Transverse colon (tissue), 4 donors: ENCODE measurements around the gene PRTFDC1.

Experiments used
- EP300 ChIP-seq: sonication (generic); formaldehyde crosslinking; IDR thresholded peaks from one replicate; pipeline ENCODE4 v1.6.1; 2017; ENCODE audit warnings: antibody characterized with exemption, low read depth
- POLR2A ChIP-seq: fragments of 450-650 bp; IDR thresholded peaks from one replicate; pipeline ENCODE4 v1.6.1; 2016; ENCODE audit warnings: antibody characterized with exemption, mild to moderate bottlenecking, moderate library complexity
- POLR2AphosphoS5 ChIP-seq, 3 donors: sonication (generic); formaldehyde crosslinking; IDR thresholded peaks; one replicate each; pipeline ENCODE4 v1.6.1; 2016; ENCODE audit warnings: antibody characterized with exemption in 3 of 3
- TF ChIP-seq, protein P1 (sequence below), 5 experiments: fragments of 200-600 bp in 3 of 5; fragments of 450-650 bp in 2 of 5; sonication (generic) in 3 of 5; IDR thresholded peaks; 1 replicate in 2 of 5; 2 replicates in 3 of 5; pipeline ENCODE4 v1.5.1; 2016 to 2017; ENCODE audit warnings: antibody characterized with exemption in 5 of 5, inconsistent platforms in 3 of 5, mild to moderate bottlenecking in 2 of 5, moderate library complexity in 1 of 5

DNA sequence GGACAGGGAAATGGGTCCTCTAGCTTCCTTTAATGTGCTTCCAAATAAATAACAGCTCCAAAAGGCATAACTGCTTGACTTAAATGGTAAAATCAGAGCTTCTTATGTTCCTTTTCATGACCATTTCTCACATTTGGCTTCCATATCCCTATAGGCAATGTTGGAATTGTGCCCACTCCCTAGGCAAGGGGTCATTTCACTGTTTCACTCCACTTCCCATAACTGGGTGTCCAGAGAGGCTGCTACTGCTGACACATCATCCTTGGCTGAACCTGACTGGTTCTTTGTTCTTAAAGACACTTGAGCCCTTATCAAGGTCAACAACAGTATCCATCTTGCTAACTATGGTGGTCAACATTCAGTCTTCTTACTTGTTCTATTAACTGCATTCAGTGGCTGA is 37.1 kb downstream of the PRTFDC1 start:
- TF ChIP-seq, protein P1, sequence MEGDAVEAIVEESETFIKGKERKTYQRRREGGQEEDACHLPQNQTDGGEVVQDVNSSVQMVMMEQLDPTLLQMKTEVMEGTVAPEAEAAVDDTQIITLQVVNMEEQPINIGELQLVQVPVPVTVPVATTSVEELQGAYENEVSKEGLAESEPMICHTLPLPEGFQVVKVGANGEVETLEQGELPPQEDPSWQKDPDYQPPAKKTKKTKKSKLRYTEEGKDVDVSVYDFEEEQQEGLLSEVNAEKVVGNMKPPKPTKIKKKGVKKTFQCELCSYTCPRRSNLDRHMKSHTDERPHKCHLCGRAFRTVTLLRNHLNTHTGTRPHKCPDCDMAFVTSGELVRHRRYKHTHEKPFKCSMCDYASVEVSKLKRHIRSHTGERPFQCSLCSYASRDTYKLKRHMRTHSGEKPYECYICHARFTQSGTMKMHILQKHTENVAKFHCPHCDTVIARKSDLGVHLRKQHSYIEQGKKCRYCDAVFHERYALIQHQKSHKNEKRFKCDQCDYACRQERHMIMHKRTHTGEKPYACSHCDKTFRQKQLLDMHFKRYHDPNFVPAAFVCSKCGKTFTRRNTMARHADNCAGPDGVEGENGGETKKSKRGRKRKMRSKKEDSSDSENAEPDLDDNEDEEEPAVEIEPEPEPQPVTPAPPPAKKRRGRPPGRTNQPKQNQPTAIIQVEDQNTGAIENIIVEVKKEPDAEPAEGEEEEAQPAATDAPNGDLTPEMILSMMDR (IDR thresholded peaks at IDR 0.05) = no peak
- TF ChIP-seq EP300 (no peak), POLR2A (no peak), POLR2AphosphoS5 (IDR thresholded peaks at IDR 0.05) (no peak)
